ENCODE data around the gene SUSD4.

- no peak for TF ChIP-seq TAF1 (IDR thresholded peaks at IDR 0.05; ENCODE audit: borderline replicate concordance, low read depth, low read length)
- TF ChIP-seq, protein P1, sequence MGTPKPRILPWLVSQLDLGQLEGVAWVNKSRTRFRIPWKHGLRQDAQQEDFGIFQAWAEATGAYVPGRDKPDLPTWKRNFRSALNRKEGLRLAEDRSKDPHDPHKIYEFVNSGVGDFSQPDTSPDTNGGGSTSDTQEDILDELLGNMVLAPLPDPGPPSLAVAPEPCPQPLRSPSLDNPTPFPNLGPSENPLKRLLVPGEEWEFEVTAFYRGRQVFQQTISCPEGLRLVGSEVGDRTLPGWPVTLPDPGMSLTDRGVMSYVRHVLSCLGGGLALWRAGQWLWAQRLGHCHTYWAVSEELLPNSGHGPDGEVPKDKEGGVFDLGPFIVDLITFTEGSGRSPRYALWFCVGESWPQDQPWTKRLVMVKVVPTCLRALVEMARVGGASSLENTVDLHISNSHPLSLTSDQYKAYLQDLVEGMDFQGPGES (IDR thresholded peaks at IDR 0.05; ENCODE audit: low read depth, low read length), result no peak
- no peak for TF ChIP-seq CHD2 (IDR thresholded peaks at IDR 0.05; ENCODE audit: low read length, partially characterized antibody)
- TF ChIP-seq RAD21 (IDR thresholded peaks at IDR 0.05; ENCODE audit: low read length), result no peak
- TF ChIP-seq EP300 (IDR thresholded peaks at IDR 0.05; ENCODE audit: borderline replicate concordance in 1 of 2, low read depth in 1 of 2, low read length in 1 of 2), result no peak
These were observed 98.7 kb downstream of the SUSD4 start for GRCh38 chr1:223264983-223265908.

Measured in SK-N-SH (cell line).